ENCODE measurements around the gene ZFP90.

GRCh38 chr16:68526143-68526781 lies 12.8 kb upstream of the ZFP90 start:
- no peak for TF ChIP-seq CTCF (IDR thresholded peaks at IDR 0.05)
- TF ChIP-seq POLR2A (IDR thresholded peaks at IDR 0.05): no peak
- no peak for TF ChIP-seq POLR2AphosphoS5 (IDR thresholded peaks at IDR 0.05)
